Measurements from ENCODE around the gene TARBP2. TPM values are rescaled to one million over a fixed set of nuclear protein-coding genes. Genes with fewer than 3 reads are reported as not detected.

The TARBP2 gene
- total and polyA plus RNA-seq, 7 donors: 7.6 to 23.3 (median 10.8) TPM

GRCh38 chr12:53453953-53454640, 47.0 kb upstream of the TARBP2 start:
- intact Hi-C loops (cut with DNase I): loop anchor here in 1 of 2 donors (1.0 to 5.0 kb wide), 3 partner anchors 21 to 232 kb away; partner anchors contain the start of gene MAP3K12
- ATAC-seq (no peak), DNase-seq (no peak)
- Histone ChIP-seq H3K9me3 (no peaks in the 10 kb centered on the region), H3K36me3 (ENCODE audit: insufficient read depth in 1 of 2, low read depth in 1 of 2) (peaks cover 21 to 57% of the 10 kb centered on the region in 2 donors), H3K4me1 (peaks cover 46% of the 10 kb centered on the region), H3K4me3 (peak overlapping the region; percentile 83), H3K27me3 (ENCODE audit: insufficient read depth in 3 of 3, low read length in 2 of 3) (no peaks in the 10 kb centered on the region), H3K27ac (peak overlapping the region; percentile 93)
- no peak for TF ChIP-seq CTCF (IDR thresholded peaks at IDR 0.05)
- 12 to 18% (median 12%) methylated on average over 6 of the region's 6 CpGs for WGBS, 3 donors

- ATAC-seq: no peak
- Histone ChIP-seq H3K4me3 (peak overlapping the region; percentile 83), H3K9me3 (no peaks in the 10 kb centered on the region), H3K36me3 (ENCODE audit: insufficient read depth in 1 of 2, low read depth in 1 of 2) (peaks cover 22 to 63% of the 10 kb centered on the region in 2 donors), H3K27me3 (ENCODE audit: insufficient read depth in 3 of 3, low read length in 2 of 3) (no peaks in the 10 kb centered on the region), H3K27ac (peak overlapping the region; percentile 93), H3K4me1 (peaks cover 53% of the 10 kb centered on the region)
- no peak for DNase-seq
- intact Hi-C loops (cut with DNase I): loop anchor here (5.0 kb wide), 3 partner anchors 38 to 232 kb away; partner anchors contain the start of gene MAP3K12 (in 1 of the 2)
- WGBS, 3 donors: 15 to 38% (median 24%) methylated on average over 3 of the region's 3 CpGs
- no peak for TF ChIP-seq CTCF (IDR thresholded peaks at IDR 0.05)
Measured at GRCh38 chr12:53454707-53455106, 46.4 kb upstream of the TARBP2 start.

GRCh38 chr12:53456654-53457366, 44.3 kb upstream of the TARBP2 start:
- no peak for TF ChIP-seq CTCF (IDR thresholded peaks at IDR 0.05)
- peaks cover 71% of the 10 kb centered on the region for H3K4me1 ChIP-seq
- H3K27ac ChIP-seq: peak overlapping the region; percentile 11
- no peaks in the 10 kb centered on the region for H3K9me3 ChIP-seq
- 55 to 68% (median 59%) methylated on average over 6 of the region's 6 CpGs for WGBS, 3 donors
- H3K4me3 ChIP-seq: no peak overlapping the region
- no peak for ATAC-seq
- intact Hi-C loops (cut with DNase I): loop anchor here in 1 of 2 donors (5.0 kb wide), 1 partner anchor 35 kb away; no protein-coding TSS in a partner anchor
- no peak for DNase-seq
- H3K27me3 ChIP-seq (ENCODE audit: insufficient read depth in 3 of 3, low read length in 2 of 3): no peaks in the 10 kb centered on the region
- H3K36me3 ChIP-seq (ENCODE audit: insufficient read depth in 1 of 2, low read depth in 1 of 2): peaks cover 32 to 84% of the 10 kb centered on the region in 2 donors

GRCh38 chr12:53459097-53459496, 42.0 kb upstream of the TARBP2 start:
- intact Hi-C loops (cut with DNase I): loop anchor here in 1 of 2 donors (5.0 kb wide), 1 partner anchor 33 kb away; no protein-coding TSS in a partner anchor
- no peak overlapping the region for H3K27ac ChIP-seq
- no peaks in the 10 kb centered on the region for H3K9me3 ChIP-seq
- H3K4me3 ChIP-seq: no peak overlapping the region
- peaks cover 42 to 100% of the 10 kb centered on the region in 2 donors for H3K36me3 ChIP-seq (ENCODE audit: insufficient read depth in 1 of 2, low read depth in 1 of 2)
- no peak for DNase-seq
- ATAC-seq: no peak
- 48 to 64% (median 51%) methylated on average over 4 of the region's 4 CpGs for WGBS, 3 donors
- peaks cover 81% of the 10 kb centered on the region for H3K4me1 ChIP-seq
- no peak for TF ChIP-seq CTCF (IDR thresholded peaks at IDR 0.05)
- no peaks in the 10 kb centered on the region for H3K27me3 ChIP-seq (ENCODE audit: insufficient read depth in 3 of 3, low read length in 2 of 3)
